ENCODE results near the gene ERBB4. TPM values are rescaled to one million over a fixed set of nuclear protein-coding genes. Genes with fewer than 3 reads are reported as not detected.

Gene ERBB4
- total RNA-seq, 4 donors from 2014 or later, result 0.09 to 0.67 TPM; not detected in 2

DNA sequence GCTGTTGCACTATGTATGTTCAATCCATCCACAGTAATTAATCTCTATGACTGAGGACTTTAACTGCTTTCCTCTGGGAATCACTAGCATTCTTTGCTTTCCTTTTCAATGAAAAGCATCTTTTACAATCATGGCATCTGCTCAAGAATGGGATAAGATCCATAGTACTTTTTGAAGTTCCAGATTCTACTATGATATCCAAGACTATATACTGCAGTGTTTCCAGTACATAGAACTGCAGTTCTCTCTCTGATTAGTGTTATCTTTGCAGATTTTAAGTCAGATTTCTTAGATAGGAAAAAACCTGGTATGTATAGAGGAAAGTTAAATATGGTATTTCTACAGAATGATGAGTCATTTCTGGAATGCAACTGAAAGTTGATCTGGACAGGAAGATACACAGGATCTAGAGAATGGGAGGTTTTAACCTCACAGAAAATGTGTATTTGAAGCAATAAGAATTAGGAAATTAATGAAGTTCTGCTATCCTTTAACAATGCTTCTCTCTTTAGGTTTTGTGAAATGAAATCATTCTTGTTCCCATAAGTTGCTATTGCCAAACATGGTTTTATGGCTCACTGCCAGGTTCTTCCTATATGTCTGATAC is 670.7 kb downstream of the ERBB4 start:
- TF ChIP-seq, protein P1, sequence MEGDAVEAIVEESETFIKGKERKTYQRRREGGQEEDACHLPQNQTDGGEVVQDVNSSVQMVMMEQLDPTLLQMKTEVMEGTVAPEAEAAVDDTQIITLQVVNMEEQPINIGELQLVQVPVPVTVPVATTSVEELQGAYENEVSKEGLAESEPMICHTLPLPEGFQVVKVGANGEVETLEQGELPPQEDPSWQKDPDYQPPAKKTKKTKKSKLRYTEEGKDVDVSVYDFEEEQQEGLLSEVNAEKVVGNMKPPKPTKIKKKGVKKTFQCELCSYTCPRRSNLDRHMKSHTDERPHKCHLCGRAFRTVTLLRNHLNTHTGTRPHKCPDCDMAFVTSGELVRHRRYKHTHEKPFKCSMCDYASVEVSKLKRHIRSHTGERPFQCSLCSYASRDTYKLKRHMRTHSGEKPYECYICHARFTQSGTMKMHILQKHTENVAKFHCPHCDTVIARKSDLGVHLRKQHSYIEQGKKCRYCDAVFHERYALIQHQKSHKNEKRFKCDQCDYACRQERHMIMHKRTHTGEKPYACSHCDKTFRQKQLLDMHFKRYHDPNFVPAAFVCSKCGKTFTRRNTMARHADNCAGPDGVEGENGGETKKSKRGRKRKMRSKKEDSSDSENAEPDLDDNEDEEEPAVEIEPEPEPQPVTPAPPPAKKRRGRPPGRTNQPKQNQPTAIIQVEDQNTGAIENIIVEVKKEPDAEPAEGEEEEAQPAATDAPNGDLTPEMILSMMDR (IDR thresholded peaks at IDR 0.05), result no peak
- TF ChIP-seq POLR2A (IDR thresholded peaks at IDR 0.05), result no peak
- H3K4me3 ChIP-seq, result no peak overlapping the region
- DNase-seq, result no peak
- no peaks in the 10 kb centered on the region for H3K36me3 ChIP-seq
- no peaks in the 10 kb centered on the region for H3K27me3 ChIP-seq
- no peaks in the 10 kb centered on the region for H3K9me3 ChIP-seq
- no peaks in the 10 kb centered on the region for H3K4me1 ChIP-seq
- H3K27ac ChIP-seq, result no peak overlapping the region

DNA sequence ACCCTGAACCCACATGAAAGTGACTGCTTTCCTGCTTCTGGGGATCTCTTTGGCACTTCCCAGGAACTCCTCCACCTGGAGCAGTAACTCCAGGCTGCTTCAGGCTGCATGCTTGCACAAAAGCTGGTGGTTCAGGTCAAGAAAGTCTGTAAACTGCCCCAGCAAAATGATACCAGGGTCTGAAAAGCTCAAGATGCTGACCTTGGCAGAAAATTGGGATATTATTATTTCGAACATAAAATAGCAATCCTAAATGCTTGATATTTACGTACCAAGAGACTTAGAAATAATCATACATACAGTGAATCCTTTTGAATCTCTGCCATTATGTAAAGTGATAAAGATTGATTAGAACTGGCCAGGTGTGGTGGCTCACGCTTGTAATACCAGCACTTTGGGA is 674.3 kb downstream of the ERBB4 start:
- Histone ChIP-seq H3K27me3 (no peaks in the 10 kb centered on the region), H3K27ac (no peak overlapping the region), H3K36me3 (no peaks in the 10 kb centered on the region), H3K4me1 (no peaks in the 10 kb centered on the region), H3K9me3 (no peaks in the 10 kb centered on the region), H3K4me3 (no peak overlapping the region)
- TF ChIP-seq, protein P1 (IDR thresholded peaks at IDR 0.05), result no peak
- no peak for DNase-seq

DNA sequence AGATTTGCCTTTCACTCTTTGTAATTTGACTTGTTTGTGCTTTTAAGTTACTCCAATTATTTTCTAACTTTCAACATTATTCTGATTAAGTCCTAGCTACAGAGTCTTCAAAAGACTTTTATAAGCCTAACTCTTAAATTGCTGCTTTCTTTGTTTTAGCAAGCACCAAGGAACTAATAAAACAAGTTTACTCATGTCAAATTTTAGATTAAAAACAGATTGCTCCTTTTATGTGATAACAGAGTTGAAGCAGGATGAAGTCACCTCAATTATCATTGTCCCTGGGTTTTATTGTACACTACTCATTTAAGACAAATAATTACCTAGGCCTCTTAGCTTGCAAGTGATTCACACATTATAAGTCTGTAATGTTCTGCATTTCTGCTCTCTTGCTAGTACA is 678.4 kb downstream of the ERBB4 start:
- H3K27ac ChIP-seq, result no peak overlapping the region
- no peaks in the 10 kb centered on the region for H3K4me1 ChIP-seq
- DNase-seq, result no peak
- TF ChIP-seq, protein P1 (IDR thresholded peaks at IDR 0.05), result no peak
- no peak for TF ChIP-seq POLR2A (IDR thresholded peaks at IDR 0.05)
- H3K27me3 ChIP-seq, result no peaks in the 10 kb centered on the region
- H3K4me3 ChIP-seq, result no peak overlapping the region
- H3K36me3 ChIP-seq, result no peaks in the 10 kb centered on the region
- no peaks in the 10 kb centered on the region for H3K9me3 ChIP-seq

DNA sequence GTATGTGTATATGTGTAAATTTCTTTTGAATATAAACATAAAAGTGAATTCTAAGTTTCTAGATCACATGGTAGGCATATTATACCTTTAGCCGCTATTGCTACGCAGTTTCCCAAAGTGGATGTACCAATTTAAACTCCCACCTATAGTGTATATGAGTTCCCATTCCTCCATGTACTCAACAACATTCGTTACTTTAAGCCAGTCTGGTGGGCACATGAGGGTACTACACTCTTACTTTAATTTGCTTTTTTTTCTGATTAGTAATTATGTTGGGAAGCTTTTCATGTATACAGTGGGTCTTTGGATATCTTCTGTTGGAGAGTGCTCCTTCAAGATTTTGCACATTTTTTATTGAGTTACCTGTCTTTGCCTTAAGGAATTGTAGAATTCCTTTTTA is 683.8 kb downstream of the ERBB4 start:
- TF ChIP-seq POLR2A (IDR thresholded peaks at IDR 0.05), result no peak
- TF ChIP-seq, protein P1 (IDR thresholded peaks at IDR 0.05), result no peak
- H3K27ac ChIP-seq, result no peak overlapping the region

DNA sequence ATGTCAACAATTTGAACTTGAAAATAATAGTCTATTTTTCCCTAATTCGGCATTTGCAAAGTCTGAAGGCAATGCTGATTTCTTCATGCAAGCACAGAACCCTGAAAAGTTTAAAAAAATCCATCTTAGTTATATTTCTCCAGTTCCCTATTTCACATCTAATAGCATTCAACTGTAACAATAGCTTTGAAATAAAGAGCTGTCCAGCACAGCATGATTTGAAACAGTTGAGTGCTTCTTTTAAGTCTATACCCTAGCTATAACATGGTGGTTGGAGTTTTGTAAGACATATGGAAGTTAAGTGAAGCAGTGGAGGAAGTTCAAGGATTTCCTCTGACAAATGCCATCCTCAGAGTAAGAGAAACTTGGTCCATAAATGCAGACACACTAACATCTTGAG is 691.9 kb downstream of the ERBB4 start:
- TF ChIP-seq POLR2A (IDR thresholded peaks at IDR 0.05), result no peak
- TF ChIP-seq, protein P1 (IDR thresholded peaks at IDR 0.05), result no peak
- DNase-seq, result no peak
- Histone ChIP-seq H3K27ac (no peak overlapping the region), H3K4me1 (no peaks in the 10 kb centered on the region), H3K4me3 (no peak overlapping the region), H3K9me3 (no peaks in the 10 kb centered on the region), H3K27me3 (no peaks in the 10 kb centered on the region), H3K36me3 (no peaks in the 10 kb centered on the region)

More for the DNA sequence above, 683.8 kb downstream of the ERBB4 start:
- Histone ChIP-seq H3K4me1 (no peaks in the 10 kb centered on the region), H3K36me3 (no peaks in the 10 kb centered on the region), H3K9me3 (no peaks in the 10 kb centered on the region), H3K27me3 (no peaks in the 10 kb centered on the region), H3K4me3 (no peak overlapping the region)
- DNase-seq, result no peak

DNA sequence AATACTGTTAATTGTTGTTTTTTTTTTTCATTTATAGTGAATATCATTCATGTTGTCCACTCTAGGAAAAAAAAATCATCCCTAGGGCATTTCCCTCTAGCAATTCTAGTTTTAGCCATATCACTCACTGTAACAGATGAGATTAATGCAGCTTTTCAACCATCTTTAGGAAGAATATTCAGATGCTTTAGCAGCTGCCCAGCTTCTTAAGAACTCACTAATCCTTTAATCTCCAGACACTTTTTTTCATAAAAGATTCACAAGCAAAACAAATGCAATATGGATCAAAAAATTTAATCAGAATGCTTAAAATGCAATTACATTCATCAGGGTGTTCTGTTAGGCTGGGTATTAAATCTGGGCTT is 692.6 kb downstream of the ERBB4 start:
- no peaks in the 10 kb centered on the region for H3K4me1 ChIP-seq
- DNase-seq, result no peak
- no peak overlapping the region for H3K4me3 ChIP-seq
- H3K27me3 ChIP-seq, result no peaks in the 10 kb centered on the region
- H3K27ac ChIP-seq, result no peak overlapping the region
- TF ChIP-seq, protein P1 (IDR thresholded peaks at IDR 0.05), result no peak
- TF ChIP-seq POLR2A (IDR thresholded peaks at IDR 0.05), result no peak
- no peaks in the 10 kb centered on the region for H3K9me3 ChIP-seq
- H3K36me3 ChIP-seq, result no peaks in the 10 kb centered on the region

Data from Peyer's patch (tissue), 4 donors.